Pancreas (tissue), 10 donors: ENCODE data around the gene ATP8B3. TPM values are rescaled to one million over a fixed set of nuclear protein-coding genes. Genes with fewer than 3 reads are reported as not detected.

ENCODE experiments used
- ATAC-seq, 4 donors: fragments of 200-7000 bp; cut with Tn5 transposase; one replicate each; pipeline versions ENCODE4 v1.8.0 to v1.9.1; 2020; ENCODE audit warnings: mild to moderate bottlenecking in 4 of 4, moderate library complexity in 4 of 4
- DNase-seq, 6 donors: peaks; one replicate each; pipeline ENCODE4 v3.0.0-alpha.2; 2020
- FAIRE-seq: peaks from 2 replicates; lab custom pipeline; 2012; peaks lifted over from hg19 to GRCh38; lab: Jason Lieb, UNC
- H3K27ac ChIP-seq, 4 donors: fragments of 200-600 bp; sonication (generic); 1 replicate in 3 of 4; 2 replicates in 1 of 4; pipeline versions ENCODE4 v1.5.0 to v1.8.0; 2020
- H3K27me3 ChIP-seq, 4 donors: fragments of 200-600 bp; one replicate each; pipeline ENCODE4 v1.8.0; 2021
- H3K36me3 ChIP-seq, 3 donors: fragments of 200-600 bp; sonication (generic) in 1 of 3; one replicate each; pipeline versions ENCODE4 v1.5.0 to v1.8.0; 2020 to 2021
- H3K4me1 ChIP-seq, 3 donors: fragments of 200-600 bp; one replicate each; pipeline ENCODE4 v1.8.0; 2021
- H3K4me3 ChIP-seq, 4 donors: fragments of 200-600 bp; sonication (generic) in 2 of 4; one replicate each; pipeline versions ENCODE4 v1.5.0 to v1.8.0; 2020 to 2021
- H3K9me3 ChIP-seq, 4 donors: fragments of 200-600 bp; one replicate each; pipeline ENCODE4 v1.8.0; 2021
- WGBS, 2 donors: extraction: QIAGEN DNeasy Blood & Tissue Kit; methylation state at CpG; one replicate each; pipeline ENCODE4 v1.1.7; 2013; 5-methylcytosine and 5-hydroxymethylcytosine counted together
- intact Hi-C, 3 donors: fragments of 100-400 bp; cut with DNase I; formaldehyde crosslinking; loops; one replicate each; pipeline versions ENCODE4 v1.11.1 to v1.14.2; 2022
- polyA plus RNA-seq, 2 donors: library from polyadenylated mRNA; stranded (reverse); fragments of 200-250 nt; gene quantifications; one replicate each; pipeline ENCODE4 v1.2.3, GENCODE V29; 2013
- total RNA-seq, 6 donors: library from RNA; stranded (reverse); fragmentation: NEBNext Ultra II Directional in 4 of 6; extraction: Animal tissue kit (Norgen Biotek cat#: 25700) in 4 of 6; gene quantifications; one replicate each; pipeline versions ENCODE4 v1.2.1 to v1.2.4, GENCODE V29; 2021 to 2023
- TF ChIP-seq, protein P1 (sequence below), 4 donors: fragments of 200-600 bp; sonication (generic) in 3 of 4; IDR thresholded peaks; one replicate each; pipeline versions ENCODE4 v1.5.0 to v1.8.0; 2021; ENCODE audit warnings: antibody characterized with exemption in 4 of 4
- donor health status: healthy with polysubstance abuse.
- donor health status: DM: no; HTN: no; CAD: no; lungs with moderate emphysema.
- donor health status: DM: no; HTN: no; CAD: no.
- donor health status: control.
- donor health status: control.
- donor health status: Bipolar disorder and iron deficiency.
- donor health status: DM: yes; HTN: yes; CAD: no.
- donor health status: DM: no; HTN: no; CAD: no.
- donor health status: DM: no; HTN: no; CAD: no.
- donor health status: DM: yes; HTN: yes; CAD: no.

The ATP8B3 gene
- total and polyA plus RNA-seq, 8 donors = 0.32 to 1.1 (median 0.54) TPM

DNA sequence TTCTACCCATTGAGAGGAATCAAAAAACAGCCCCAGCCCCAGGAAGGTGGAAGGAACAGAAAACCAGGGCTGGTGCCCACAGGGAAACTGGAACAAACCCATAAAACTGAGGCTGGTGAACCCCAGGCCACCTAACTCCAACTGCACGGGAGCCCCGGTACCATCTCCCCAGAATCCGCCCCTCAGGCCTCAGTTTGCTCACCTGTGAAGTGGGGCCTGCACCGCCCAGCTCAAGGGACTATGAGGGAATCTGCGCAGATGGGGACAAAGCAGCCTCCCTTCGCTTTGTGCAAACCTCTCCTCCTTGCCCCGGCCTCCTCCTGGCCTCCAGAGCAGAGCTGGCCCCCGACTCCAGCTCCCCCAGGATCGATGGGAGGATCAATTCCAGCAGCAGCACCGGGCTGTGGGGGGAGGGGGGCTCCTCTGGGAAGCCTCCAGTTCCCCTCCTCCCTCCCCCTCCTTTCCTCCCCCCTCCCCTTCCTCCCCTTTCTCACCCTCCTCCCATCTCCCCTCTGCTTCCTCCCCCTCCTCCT is 67.9 kb downstream of the ATP8B3 start:
- DNase-seq (no peak), ATAC-seq (no peak), FAIRE-seq (no peak)
- Histone ChIP-seq H3K9me3 (no peaks in the 10 kb centered on the region), H3K36me3 (no peaks in the 10 kb centered on the region), H3K4me3 (no peak overlapping the region), H3K27ac (no peak overlapping the region), H3K4me1 (peaks cover 0 to 14% (median 0%) of the 10 kb centered on the region in 3 donors), H3K27me3 (peaks cover 0 to 21% (median 6%) of the 10 kb centered on the region in 4 donors)
- TF ChIP-seq, protein P1, sequence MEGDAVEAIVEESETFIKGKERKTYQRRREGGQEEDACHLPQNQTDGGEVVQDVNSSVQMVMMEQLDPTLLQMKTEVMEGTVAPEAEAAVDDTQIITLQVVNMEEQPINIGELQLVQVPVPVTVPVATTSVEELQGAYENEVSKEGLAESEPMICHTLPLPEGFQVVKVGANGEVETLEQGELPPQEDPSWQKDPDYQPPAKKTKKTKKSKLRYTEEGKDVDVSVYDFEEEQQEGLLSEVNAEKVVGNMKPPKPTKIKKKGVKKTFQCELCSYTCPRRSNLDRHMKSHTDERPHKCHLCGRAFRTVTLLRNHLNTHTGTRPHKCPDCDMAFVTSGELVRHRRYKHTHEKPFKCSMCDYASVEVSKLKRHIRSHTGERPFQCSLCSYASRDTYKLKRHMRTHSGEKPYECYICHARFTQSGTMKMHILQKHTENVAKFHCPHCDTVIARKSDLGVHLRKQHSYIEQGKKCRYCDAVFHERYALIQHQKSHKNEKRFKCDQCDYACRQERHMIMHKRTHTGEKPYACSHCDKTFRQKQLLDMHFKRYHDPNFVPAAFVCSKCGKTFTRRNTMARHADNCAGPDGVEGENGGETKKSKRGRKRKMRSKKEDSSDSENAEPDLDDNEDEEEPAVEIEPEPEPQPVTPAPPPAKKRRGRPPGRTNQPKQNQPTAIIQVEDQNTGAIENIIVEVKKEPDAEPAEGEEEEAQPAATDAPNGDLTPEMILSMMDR (IDR thresholded peaks at IDR 0.05) = no peak
- intact Hi-C loops = no loop called here
- 48 to 66% methylated on average over 7 to 10 of the region's 10 CpGs for WGBS, 2 donors

DNA sequence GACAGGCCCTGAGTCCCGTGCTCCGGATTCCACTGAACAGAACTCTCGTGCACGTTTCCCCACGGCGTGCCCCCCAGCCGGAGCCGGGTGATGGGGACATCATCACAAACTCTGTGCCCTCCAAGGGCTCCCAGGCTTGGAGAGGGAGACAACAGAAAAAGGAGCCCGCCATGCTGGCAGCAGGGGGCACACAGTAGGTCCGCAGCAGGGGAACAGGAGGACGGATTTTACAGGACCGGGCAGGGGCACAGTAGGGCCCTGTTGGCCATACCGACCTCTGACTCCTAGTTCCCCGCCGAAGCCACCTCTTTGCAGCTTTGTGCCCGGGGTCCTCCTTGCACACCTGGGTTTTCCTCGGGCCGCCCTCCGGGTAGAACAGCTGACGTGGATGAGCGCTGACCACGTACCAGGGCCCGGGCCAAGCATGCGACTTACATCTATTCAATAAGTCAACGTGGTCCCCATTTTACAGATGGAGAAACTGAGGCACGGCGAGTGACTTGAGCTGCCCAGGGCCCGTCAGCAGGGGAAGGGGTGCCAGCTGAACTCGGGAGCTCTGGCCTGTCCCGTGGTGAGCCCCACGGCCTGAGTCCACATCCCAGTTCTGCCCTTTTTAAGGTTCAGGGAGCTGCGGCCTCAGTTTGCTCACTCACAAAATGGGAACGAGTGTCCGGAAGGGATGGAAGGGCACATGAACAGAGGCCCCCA is 68.9 kb downstream of the ATP8B3 start:
- 58 to 68% methylated on average over 32 to 34 of the region's 34 CpGs for WGBS, 2 donors
- no peak overlapping the region for H3K4me3 ChIP-seq
- peaks cover 0 to 3% (median 0%) of the 10 kb centered on the region in 3 donors for H3K4me1 ChIP-seq
- no peak overlapping the region for H3K27ac ChIP-seq
- FAIRE-seq (no peak), ATAC-seq (no peak), DNase-seq (no peak)
- TF ChIP-seq, protein P1 (IDR thresholded peaks at IDR 0.05) = no peak
- no peaks in the 10 kb centered on the region for H3K9me3 ChIP-seq
- intact Hi-C loops = no loop called here
- H3K36me3 ChIP-seq = no peaks in the 10 kb centered on the region
- peaks cover 0 to 11% (median 4%) of the 10 kb centered on the region in 4 donors for H3K27me3 ChIP-seq

DNA sequence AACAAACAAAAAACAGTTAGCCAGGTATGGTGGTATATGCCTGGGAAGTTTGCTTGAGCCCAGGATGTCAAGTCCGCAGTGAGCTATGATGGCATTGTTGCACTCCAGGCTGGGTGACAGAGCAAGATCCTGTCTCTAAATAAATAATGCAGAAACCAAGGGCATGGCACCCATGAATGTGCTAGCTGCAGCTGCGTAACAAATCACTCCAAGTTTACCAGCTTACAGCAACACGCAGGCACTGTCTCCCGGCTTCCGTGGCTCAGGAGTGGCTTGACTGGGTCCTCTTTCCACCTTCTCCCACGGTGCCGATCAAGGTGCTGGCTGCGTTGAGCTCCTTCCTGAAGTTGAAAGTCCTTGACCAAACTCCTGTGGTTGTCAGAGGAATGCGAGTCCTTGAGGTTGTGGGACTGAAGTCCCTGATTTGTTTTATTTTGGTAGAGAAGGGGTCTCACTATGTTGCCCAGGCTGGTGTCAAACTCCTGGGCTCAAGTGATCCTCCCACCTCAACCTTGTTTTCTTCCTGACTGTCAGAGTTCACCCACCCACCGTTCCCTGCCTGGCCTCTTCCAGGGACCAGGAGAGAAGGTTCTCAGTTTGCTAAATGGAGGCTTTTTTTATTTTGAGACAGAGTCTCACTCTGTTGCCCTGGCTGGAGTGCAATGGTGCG is 72.0 kb downstream of the ATP8B3 start:
- H3K27ac ChIP-seq = no peak overlapping the region
- DNase-seq (no peak), ATAC-seq (no peak), FAIRE-seq (no peak)
- intact Hi-C loops = no loop called here
- H3K27me3 ChIP-seq = peaks cover 0 to 7% (median 3%) of the 10 kb centered on the region in 4 donors
- no peaks in the 10 kb centered on the region for H3K36me3 ChIP-seq
- TF ChIP-seq, protein P1 (IDR thresholded peaks at IDR 0.05) = no peak
- H3K4me1 ChIP-seq = no peaks in the 10 kb centered on the region
- H3K9me3 ChIP-seq = no peaks in the 10 kb centered on the region
- 87 to 93% methylated on average over 11 of the region's 11 CpGs for WGBS, 2 donors
- H3K4me3 ChIP-seq = no peak overlapping the region

DNA sequence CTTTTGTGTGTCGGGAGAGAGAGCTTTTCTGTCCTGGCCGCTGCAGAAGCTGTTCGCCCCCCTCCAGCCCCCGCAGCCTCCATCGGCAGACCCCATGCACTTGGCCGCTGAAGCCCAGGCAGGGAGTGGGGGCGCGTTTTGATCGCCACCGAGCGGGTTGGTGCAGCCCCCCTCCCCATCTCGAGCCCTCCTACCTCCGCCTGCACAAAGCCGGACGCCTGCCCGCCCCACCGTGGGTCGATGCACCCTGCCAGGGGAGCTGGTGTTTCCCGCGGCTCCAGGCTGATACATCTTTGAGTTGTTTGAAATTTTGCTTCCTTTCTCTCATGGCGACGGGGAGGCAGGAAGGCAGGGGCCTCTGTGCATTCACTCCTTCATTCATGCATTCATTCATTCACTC is 75.1 kb downstream of the ATP8B3 start:
- no peak for FAIRE-seq
- no peak overlapping the region for H3K4me3 ChIP-seq
- no peaks in the 10 kb centered on the region for H3K9me3 ChIP-seq
- H3K27ac ChIP-seq = no peak overlapping the region
- no peaks in the 10 kb centered on the region for H3K4me1 ChIP-seq
- peaks cover 0 to 14% (median 0%) of the 10 kb centered on the region in 4 donors for H3K27me3 ChIP-seq
- ATAC-seq = no peak
- TF ChIP-seq, protein P1 (IDR thresholded peaks at IDR 0.05) = no peak
- H3K36me3 ChIP-seq = no peaks in the 10 kb centered on the region
- WGBS, 2 donors = 9 to 14% methylated on average over 22 of the region's 22 CpGs
- intact Hi-C loops = no loop called here
- no peak for DNase-seq
